ENCODE data around the gene RAD51B. TPM values are rescaled to one million over a fixed set of nuclear protein-coding genes. Genes with fewer than 3 reads are reported as not detected.

RAD51B gene
- total and polyA plus RNA-seq, 2 experiments from 2014 or later: 10.1 to 18.0 TPM

DNA sequence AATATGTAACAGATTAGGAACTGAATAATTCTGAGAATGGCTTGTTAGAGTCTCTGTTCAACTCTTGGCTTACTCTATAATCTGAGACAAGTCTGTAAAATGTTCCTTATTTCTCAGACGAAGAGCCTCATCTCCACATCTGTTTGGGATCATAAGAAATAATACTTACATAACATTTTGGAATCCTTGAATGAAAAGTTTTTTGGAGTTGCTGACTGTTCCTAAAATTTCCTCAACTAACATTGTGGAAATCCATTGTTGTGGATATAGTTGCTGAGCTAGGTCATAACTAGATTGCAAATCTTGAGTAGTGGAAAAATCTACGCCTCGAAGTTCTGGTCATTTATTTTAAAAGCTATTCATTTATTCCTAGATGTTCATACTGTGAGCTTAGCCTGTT, 570.4 kb downstream of the RAD51B start:
- H3K4me3 ChIP-seq: no peak overlapping the region
- no peaks in the 10 kb centered on the region for H3K79me2 ChIP-seq
- H2AFZ ChIP-seq: no peak overlapping the region
- H3K9me2 ChIP-seq (replicated peaks; ENCODE audit: insufficient read depth): no peaks in the 10 kb centered on the region
- H4K20me1 ChIP-seq (ENCODE audit: insufficient read depth, poor library complexity, severe bottlenecking): no peaks in the 10 kb centered on the region
- H3K4me1 ChIP-seq (ENCODE audit: insufficient read depth): peaks cover 47% of the 10 kb centered on the region
- no peak overlapping the region for H3K27ac ChIP-seq
- no peaks in the 10 kb centered on the region for H3K9me3 ChIP-seq (ENCODE audit: low read depth)
- TF ChIP-seq, protein P1, sequence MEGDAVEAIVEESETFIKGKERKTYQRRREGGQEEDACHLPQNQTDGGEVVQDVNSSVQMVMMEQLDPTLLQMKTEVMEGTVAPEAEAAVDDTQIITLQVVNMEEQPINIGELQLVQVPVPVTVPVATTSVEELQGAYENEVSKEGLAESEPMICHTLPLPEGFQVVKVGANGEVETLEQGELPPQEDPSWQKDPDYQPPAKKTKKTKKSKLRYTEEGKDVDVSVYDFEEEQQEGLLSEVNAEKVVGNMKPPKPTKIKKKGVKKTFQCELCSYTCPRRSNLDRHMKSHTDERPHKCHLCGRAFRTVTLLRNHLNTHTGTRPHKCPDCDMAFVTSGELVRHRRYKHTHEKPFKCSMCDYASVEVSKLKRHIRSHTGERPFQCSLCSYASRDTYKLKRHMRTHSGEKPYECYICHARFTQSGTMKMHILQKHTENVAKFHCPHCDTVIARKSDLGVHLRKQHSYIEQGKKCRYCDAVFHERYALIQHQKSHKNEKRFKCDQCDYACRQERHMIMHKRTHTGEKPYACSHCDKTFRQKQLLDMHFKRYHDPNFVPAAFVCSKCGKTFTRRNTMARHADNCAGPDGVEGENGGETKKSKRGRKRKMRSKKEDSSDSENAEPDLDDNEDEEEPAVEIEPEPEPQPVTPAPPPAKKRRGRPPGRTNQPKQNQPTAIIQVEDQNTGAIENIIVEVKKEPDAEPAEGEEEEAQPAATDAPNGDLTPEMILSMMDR (IDR thresholded peaks at IDR 0.05; ENCODE audit: poor library complexity): no peak
- TF ChIP-seq EZH2 (IDR thresholded peaks at IDR 0.05; ENCODE audit: borderline replicate concordance): no peak
- TF ChIP-seq EZH2phosphoT487 (IDR thresholded peaks at IDR 0.05; ENCODE audit: low read depth, severe bottlenecking, unreplicated experiment): no peak
- H3K36me3 ChIP-seq (replicated peaks; ENCODE audit: insufficient read depth, low read depth): no peaks in the 10 kb centered on the region
- DNase-seq (ENCODE audit: low spot score): no peak
- no peak overlapping the region for H3K4me2 ChIP-seq
- WGBS (ENCODE audit: low lambda C conversion rate, missing lambda C conversion rate): 91% methylated on average over 3 of the region's 3 CpGs
- no peaks in the 10 kb centered on the region for H3K27me3 ChIP-seq

DNA sequence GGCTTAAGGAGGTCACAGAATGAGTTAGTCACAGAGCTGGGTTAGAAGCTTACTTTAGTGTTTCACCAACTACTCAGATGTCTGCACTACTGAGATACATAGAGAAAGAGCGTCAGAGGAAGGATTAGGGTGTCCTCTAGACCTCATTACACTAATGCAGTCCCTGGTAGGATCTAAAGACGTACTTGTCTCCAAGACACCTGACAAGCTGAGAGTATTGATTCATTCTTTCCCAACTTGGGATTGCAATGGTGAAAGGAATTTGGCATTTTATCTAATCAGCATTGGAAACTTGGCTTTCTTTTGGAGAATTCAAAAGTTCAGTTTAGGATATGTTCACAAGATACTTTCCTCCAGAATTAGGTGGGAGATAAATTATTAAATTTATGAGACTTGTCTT, 571.2 kb downstream of the RAD51B start:
- Histone ChIP-seq H2AFZ (no peak overlapping the region), H3K9me3 (ENCODE audit: low read depth) (no peaks in the 10 kb centered on the region), H3K4me2 (no peak overlapping the region), H3K27ac (no peak overlapping the region), H3K4me1 (ENCODE audit: insufficient read depth) (peaks cover 45% of the 10 kb centered on the region), H3K27me3 (no peaks in the 10 kb centered on the region), H3K4me3 (no peak overlapping the region), H3K36me3 (replicated peaks; ENCODE audit: insufficient read depth, low read depth) (no peaks in the 10 kb centered on the region), H3K79me2 (no peaks in the 10 kb centered on the region), H4K20me1 (ENCODE audit: insufficient read depth, poor library complexity, severe bottlenecking) (no peaks in the 10 kb centered on the region), H3K9me2 (replicated peaks; ENCODE audit: insufficient read depth) (no peaks in the 10 kb centered on the region)
- TF ChIP-seq, protein P1 (IDR thresholded peaks at IDR 0.05; ENCODE audit: poor library complexity): no peak
- TF ChIP-seq EZH2 (IDR thresholded peaks at IDR 0.05; ENCODE audit: borderline replicate concordance) (no peak), EZH2phosphoT487 (IDR thresholded peaks at IDR 0.05; ENCODE audit: low read depth, severe bottlenecking, unreplicated experiment) (no peak)
- WGBS (ENCODE audit: low lambda C conversion rate, missing lambda C conversion rate): 90% methylated on average over 2 of the region's 2 CpGs
- no peak for DNase-seq (ENCODE audit: low spot score)

DNA sequence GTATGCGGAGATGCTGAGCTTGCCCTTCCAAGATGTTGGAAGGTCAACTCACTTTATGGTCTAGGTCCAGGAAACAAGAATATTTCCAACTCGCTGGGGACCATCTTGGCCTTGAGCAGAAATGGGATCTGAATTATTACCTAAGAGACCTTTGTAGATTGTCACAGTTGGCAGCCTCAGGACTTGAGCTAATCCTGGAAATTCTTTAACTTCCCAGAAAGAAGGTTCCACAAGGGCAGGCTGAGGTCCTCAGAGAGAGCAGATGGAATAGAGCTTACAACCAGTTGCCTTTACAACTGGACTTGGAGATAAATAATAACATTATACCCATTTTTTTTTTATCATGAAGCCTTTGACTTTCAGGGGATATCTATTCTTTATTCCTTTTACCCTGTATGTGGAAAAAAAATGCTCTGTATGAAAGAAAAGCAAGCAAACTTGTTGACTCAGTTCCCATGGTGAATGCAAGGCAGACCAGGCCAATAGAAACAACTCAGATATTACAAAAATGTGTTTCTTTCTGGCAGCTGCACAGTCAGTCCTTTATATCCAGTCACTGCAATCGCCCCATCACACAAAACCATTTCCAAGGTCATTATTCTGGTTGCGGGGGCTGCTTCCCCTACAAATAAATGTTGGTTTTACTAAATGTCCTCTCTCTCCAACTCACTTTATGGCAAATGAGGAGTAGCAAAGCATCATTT, 571.9 kb downstream of the RAD51B start:
- WGBS (ENCODE audit: low lambda C conversion rate, missing lambda C conversion rate): 95% methylated on average over 4 of the region's 4 CpGs
- Histone ChIP-seq H3K4me1 (ENCODE audit: insufficient read depth) (peaks cover 45% of the 10 kb centered on the region), H3K4me2 (no peak overlapping the region)

More for the DNA sequence above, 571.9 kb downstream of the RAD51B start:
- peak overlapping the region; percentile 84 for H3K27ac ChIP-seq
- H3K36me3 ChIP-seq (replicated peaks; ENCODE audit: insufficient read depth, low read depth): no peaks in the 10 kb centered on the region
- H3K27me3 ChIP-seq: no peaks in the 10 kb centered on the region
- no peaks in the 10 kb centered on the region for H3K9me2 ChIP-seq (replicated peaks; ENCODE audit: insufficient read depth)
- no peaks in the 10 kb centered on the region for H3K9me3 ChIP-seq (ENCODE audit: low read depth)
- no peaks in the 10 kb centered on the region for H3K79me2 ChIP-seq
- no peaks in the 10 kb centered on the region for H4K20me1 ChIP-seq (ENCODE audit: insufficient read depth, poor library complexity, severe bottlenecking)
- H3K4me3 ChIP-seq: no peak overlapping the region
- DNase-seq (ENCODE audit: low spot score): no peak
- no peak overlapping the region for H2AFZ ChIP-seq
- TF ChIP-seq EZH2 (IDR thresholded peaks at IDR 0.05; ENCODE audit: borderline replicate concordance) (no peak), EZH2phosphoT487 (IDR thresholded peaks at IDR 0.05; ENCODE audit: low read depth, severe bottlenecking, unreplicated experiment) (no peak)
- TF ChIP-seq, protein P1 (IDR thresholded peaks at IDR 0.05; ENCODE audit: poor library complexity): no peak

Data from hepatocyte (in vitro differentiated cells).